A673 (cell line): Measurements from ENCODE around the gene CALR3. TPM values are rescaled to one million over a fixed set of nuclear protein-coding genes. Genes with fewer than 3 reads are reported as not detected.

Source experiments
- BruUV-seq: library from RNA; stranded (reverse); fragments of 400-500 nt; replicated peaks from 2 replicates; lab custom pipeline; 2021; lab: Mats Ljungman, UMichigan
- CTCF ChIA-PET: fragments of 300-600 bp; sonication (Branson Sonifier 250); formaldehyde crosslinking; loops from one replicate; lab custom pipeline; 2022; ENCODE audit warnings: antibody characterized with exemption; lab: Charles Lee
- POLR2A ChIA-PET: fragments of 300-600 bp; sonication (Branson Sonifier 250); formaldehyde crosslinking; loops from one replicate; lab custom pipeline; 2022; ENCODE audit warnings: antibody characterized with exemption; ENCODE audit not compliant: low non-redundant PET; lab: Charles Lee
- DNase-seq: peaks from one replicate; pipeline ENCODE4 v3.0.0-alpha.2; 2015; ENCODE audit warnings: low spot score
- H3K27ac ChIP-seq: fragments of 200-600 bp; sonication (generic); 2 replicates; pipeline ENCODE4 v1.5.1; 2016; ENCODE audit warnings: mixed run types, low read depth, mild to moderate bottlenecking, mixed read lengths, antibody characterized with exemption, low read length; ENCODE audit not compliant: poor library complexity, severe bottlenecking
- H3K27me3 ChIP-seq: fragments of 200-600 bp; sonication (generic); replicated peaks from 2 replicates; pipeline ENCODE4 v1.6.1; 2017; ENCODE audit warnings: mixed run types, low read depth, mild to moderate bottlenecking, mixed read lengths, antibody characterized with exemption, low read length; ENCODE audit not compliant: insufficient read depth, poor library complexity
- H3K36me3 ChIP-seq: fragments of 200-600 bp; sonication (generic); 2 replicates; pipeline ENCODE4 v1.6.1; 2016; ENCODE audit warnings: mixed run types, mild to moderate bottlenecking, mixed read lengths, antibody characterized with exemption, low read length; ENCODE audit not compliant: insufficient read depth, poor library complexity, severe bottlenecking
- H3K4me1 ChIP-seq: fragments of 200-600 bp; sonication (generic); 2 replicates; pipeline ENCODE4 v1.6.1; 2017; ENCODE audit warnings: mixed run types, mild to moderate bottlenecking, mixed read lengths, antibody characterized with exemption, low read length; ENCODE audit not compliant: insufficient read depth, poor library complexity, severe bottlenecking
- H3K4me3 ChIP-seq: fragments of 200-600 bp; sonication (generic); 2 replicates; pipeline ENCODE4 v1.5.1; 2016; ENCODE audit warnings: low read depth, mixed run types, mild to moderate bottlenecking, mixed read lengths, low read length; ENCODE audit not compliant: poor library complexity, severe bottlenecking
- H3K9me3 ChIP-seq: fragments of 200-600 bp; sonication (generic); 2 replicates; pipeline ENCODE4 v1.6.1; 2016; ENCODE audit warnings: mixed run types, low read depth, mild to moderate bottlenecking, mixed read lengths, antibody characterized with exemption, low read length; ENCODE audit not compliant: poor library complexity, severe bottlenecking
- CTCF ChIP-seq: fragments of 300-800, 200-600 bp; sonication (generic); conservative IDR thresholded peaks from 2 replicates; pipeline ENCODE4 v1.5.1; 2017; ENCODE audit warnings: low read depth, mild to moderate bottlenecking, antibody characterized with exemption, low read length, moderate library complexity, mixed read lengths
- EZH2 ChIP-seq: fragments of 200-600 bp; sonication (generic); IDR thresholded peaks from 2 replicates; pipeline ENCODE4 v1.6.1; 2017; ENCODE audit warnings: borderline replicate concordance, low read depth, mild to moderate bottlenecking, mixed read lengths, antibody characterized with exemption, low read length; ENCODE audit not compliant: poor library complexity, severe bottlenecking
- intact Hi-C: fragments of 100-400 bp; cut with micrococcal nuclease; formaldehyde crosslinking; loops from one replicate; pipeline ENCODE4 v1.10.0; 2022; ENCODE audit not compliant: unreplicated experiment
- total RNA-seq: library from RNA; stranded (reverse); gene quantifications from 2 replicates; pipeline ENCODE4 v1.2.3, GENCODE V29; 2021

Gene CALR3
- total RNA-seq, 1 experiment from 2014 or later: not detected

- intact Hi-C loops: no loop called here
- no peak overlapping the region for H3K4me3 ChIP-seq
- H3K4me1 ChIP-seq: no peaks in the 10 kb centered on the region
- ChIA-PET POLR2A (no interaction called here), CTCF (no interaction called here)
- BruUV-seq: TSS peak; percentile 93
- H3K9me3 ChIP-seq: no peaks in the 10 kb centered on the region
- H3K36me3 ChIP-seq: peaks cover 61% of the 10 kb centered on the region
- TF ChIP-seq EZH2 (no peak), CTCF (no peak)
- H3K27me3 ChIP-seq: no peaks in the 10 kb centered on the region
- DNase-seq: no peak
- no peak overlapping the region for H3K27ac ChIP-seq
These were observed 22.1 kb upstream of the CALR3 start for GRCh38 chr19:16518061-16518460.

GRCh38 chr19:16516923-16517610 lies 21.1 kb upstream of the CALR3 start:
- ChIA-PET CTCF (no interaction called here), POLR2A (no interaction called here)
- TF ChIP-seq EZH2 (no peak), CTCF (no peak)
- Histone ChIP-seq H3K27me3 (no peaks in the 10 kb centered on the region), H3K36me3 (peaks cover 55% of the 10 kb centered on the region), H3K4me1 (no peaks in the 10 kb centered on the region), H3K27ac (no peak overlapping the region), H3K4me3 (no peak overlapping the region), H3K9me3 (no peaks in the 10 kb centered on the region)
- no peak for DNase-seq
- intact Hi-C loops: no loop called here
- no TSS peak for BruUV-seq

GRCh38 chr19:16516381-16516780 lies 20.4 kb upstream of the CALR3 start:
- ChIA-PET CTCF (no interaction called here), POLR2A (no interaction called here)
- no TSS peak for BruUV-seq
- Histone ChIP-seq H3K27ac (no peak overlapping the region), H3K9me3 (no peaks in the 10 kb centered on the region), H3K4me1 (no peaks in the 10 kb centered on the region), H3K36me3 (peaks cover 48% of the 10 kb centered on the region), H3K4me3 (no peak overlapping the region), H3K27me3 (no peaks in the 10 kb centered on the region)
- intact Hi-C loops: no loop called here
- no peak for DNase-seq
- TF ChIP-seq CTCF (no peak), EZH2 (no peak)
